Hepatocyte (in vitro differentiated cells): ENCODE data around the gene HOXD9.

Experiments
- EZH2 ChIP-seq: fragments of 200-600 bp; sonication (generic); IDR thresholded peaks from 2 replicates; pipeline ENCODE4 v1.6.1; 2016; ENCODE audit warnings: antibody characterized with exemption, mild to moderate bottlenecking, borderline replicate concordance
- TF ChIP-seq, protein P1 (sequence below): fragments of 200-600 bp; sonication (generic); IDR thresholded peaks from 2 replicates; pipeline ENCODE4 v1.5.1; 2016; ENCODE audit warnings: antibody characterized with exemption, mild to moderate bottlenecking; ENCODE audit not compliant: poor library complexity

DNA sequence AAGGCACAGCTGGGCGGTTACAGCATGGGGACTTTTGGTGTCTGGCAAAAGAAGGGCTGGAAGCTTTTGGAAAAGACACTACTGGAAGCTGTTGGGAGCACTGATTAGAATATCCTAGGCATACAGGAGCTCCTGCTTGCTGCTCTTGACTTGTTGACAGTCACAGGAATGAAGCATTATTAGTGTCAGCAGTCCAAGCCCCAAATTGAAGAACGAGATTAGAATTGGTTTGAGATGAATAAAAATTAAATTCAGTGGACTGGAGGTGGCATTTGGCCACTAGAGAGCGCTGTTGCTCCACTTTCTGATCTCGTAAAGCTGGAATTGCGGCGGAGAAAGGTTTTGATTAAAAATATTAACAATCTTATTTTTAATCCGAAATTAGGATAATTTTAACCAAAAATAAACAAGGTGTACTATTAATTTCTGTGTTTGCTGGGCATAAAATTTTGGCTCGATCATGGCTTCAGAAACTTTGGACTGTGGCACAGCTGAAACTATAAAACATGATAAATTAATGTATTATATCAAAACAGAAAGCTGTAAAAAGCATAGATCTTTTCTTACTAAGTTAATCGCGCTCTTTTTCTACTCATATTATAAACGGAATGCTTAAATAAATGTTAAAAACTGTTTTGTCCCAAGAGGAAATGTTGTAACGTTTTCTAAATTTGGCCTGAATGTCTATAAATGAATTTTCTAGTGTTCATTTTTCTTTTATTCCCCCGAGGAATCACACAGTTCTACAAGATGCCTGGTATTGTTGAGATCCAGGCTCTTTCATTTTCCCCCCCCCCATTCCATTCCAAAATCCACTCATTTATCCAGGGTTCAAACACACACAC lies 4.6 kb downstream of the HOXD9 start:
- TF ChIP-seq, protein P1, sequence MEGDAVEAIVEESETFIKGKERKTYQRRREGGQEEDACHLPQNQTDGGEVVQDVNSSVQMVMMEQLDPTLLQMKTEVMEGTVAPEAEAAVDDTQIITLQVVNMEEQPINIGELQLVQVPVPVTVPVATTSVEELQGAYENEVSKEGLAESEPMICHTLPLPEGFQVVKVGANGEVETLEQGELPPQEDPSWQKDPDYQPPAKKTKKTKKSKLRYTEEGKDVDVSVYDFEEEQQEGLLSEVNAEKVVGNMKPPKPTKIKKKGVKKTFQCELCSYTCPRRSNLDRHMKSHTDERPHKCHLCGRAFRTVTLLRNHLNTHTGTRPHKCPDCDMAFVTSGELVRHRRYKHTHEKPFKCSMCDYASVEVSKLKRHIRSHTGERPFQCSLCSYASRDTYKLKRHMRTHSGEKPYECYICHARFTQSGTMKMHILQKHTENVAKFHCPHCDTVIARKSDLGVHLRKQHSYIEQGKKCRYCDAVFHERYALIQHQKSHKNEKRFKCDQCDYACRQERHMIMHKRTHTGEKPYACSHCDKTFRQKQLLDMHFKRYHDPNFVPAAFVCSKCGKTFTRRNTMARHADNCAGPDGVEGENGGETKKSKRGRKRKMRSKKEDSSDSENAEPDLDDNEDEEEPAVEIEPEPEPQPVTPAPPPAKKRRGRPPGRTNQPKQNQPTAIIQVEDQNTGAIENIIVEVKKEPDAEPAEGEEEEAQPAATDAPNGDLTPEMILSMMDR, result peak; percentile 93
- TF ChIP-seq EZH2, result no peak
